HepG2 (cell line): ENCODE results near the gene BLVRB. TPM values are rescaled to one million over a fixed set of nuclear protein-coding genes. Genes with fewer than 3 reads are reported as not detected.

Experiments used
- AHR ChIP-seq: IDR thresholded peaks from 2 replicates; pipeline ENCODE4 v1.6.1; 2018; ENCODE audit warnings: missing genetic modification reagents, missing compliant biosample characterization
- GTF3A ChIP-seq: sonication (generic); formaldehyde crosslinking; conservative IDR thresholded peaks from 2 replicates; pipeline ENCODE4 v1.4.0; 2020; ENCODE audit warnings: mild to moderate bottlenecking, missing genetic modification reagents
- JUNB ChIP-seq: sonication (generic); formaldehyde crosslinking; IDR thresholded peaks from 2 replicates; pipeline ENCODE4 v1.8.0; 2022; ENCODE audit warnings: missing genetic modification reagents, mild to moderate bottlenecking, borderline replicate concordance
- ZNF136 ChIP-seq: sonication (generic); formaldehyde crosslinking; IDR thresholded peaks from 2 replicates; pipeline ENCODE4 v1.8.1; 2022; ENCODE audit warnings: low read depth, mild to moderate bottlenecking, moderate library complexity, missing genetic modification reagents
- ZNF407 ChIP-seq: sonication (generic); formaldehyde crosslinking; IDR thresholded peaks from one replicate; pipeline ENCODE4 v1.5.1; 2020; ENCODE audit warnings: mild to moderate bottlenecking, missing genetic modification reagents; ENCODE audit errors: not compliant biosample characterization
- polyA plus RNA-seq, 8 experiments: library from polyadenylated mRNA; depleted of rRNA in 3 of 8; stranded (reverse) in 7 of 8; unstranded in 1 of 8; fragments of >200 nt; fragmentation: Illumina TruSeq in 4 of 8; extraction: Trizol in 4 of 8; gene quantifications; 2 replicates each; pipeline versions ENCODE4 v1.2.1 to v1.2.3, GENCODE V29; 2011 to 2016; ENCODE audit warnings: low read depth in 4 of 8, missing spikeins in 1 of 8, mixed read lengths in 1 of 8; ENCODE audit not compliant: insufficient read depth in 1 of 8
- total RNA-seq, 5 experiments: library from RNA; depleted of rRNA; stranded (reverse); fragments of >200 nt; fragmentation: Illumina TruSeq; extraction: Trizol; gene quantifications; 2 replicates each; pipeline ENCODE4 v1.2.3, GENCODE V29; 2016; ENCODE audit warnings: low read depth in 1 of 5

BLVRB gene
- total and polyA plus RNA-seq, 2 of the 13 experiments (the other 11 are each of a cell fraction or from before 2014, with no cell fraction given), result 25.9 to 51.4 TPM

GRCh38 chr19:40474737-40475136 is 9.2 kb upstream of the BLVRB start (continued):
- TF ChIP-seq ZNF407 (CRISPR knock-in tag) (no peak), ZNF136 (CRISPR knock-in tag) (no peak), JUNB (CRISPR knock-in tag) (no peak), AHR (CRISPR knock-in tag) (no peak), GTF3A (CRISPR knock-in tag) (no peak)
